ENCODE results near the gene GAP43.

GAP43 gene

GRCh38 chr3:115692887-115693524 is 69.7 kb downstream of the GAP43 start:
- FAIRE-seq (no peak), DNase-seq (ENCODE audit: insufficient read length, low spot score) (peak; percentile 64)

- no peak for DNase-seq (ENCODE audit: insufficient read length, low spot score)
- FAIRE-seq, result no peak
Observed at GRCh38 chr3:115693868-115694267, 70.6 kb downstream of the GAP43 start.

DNA sequence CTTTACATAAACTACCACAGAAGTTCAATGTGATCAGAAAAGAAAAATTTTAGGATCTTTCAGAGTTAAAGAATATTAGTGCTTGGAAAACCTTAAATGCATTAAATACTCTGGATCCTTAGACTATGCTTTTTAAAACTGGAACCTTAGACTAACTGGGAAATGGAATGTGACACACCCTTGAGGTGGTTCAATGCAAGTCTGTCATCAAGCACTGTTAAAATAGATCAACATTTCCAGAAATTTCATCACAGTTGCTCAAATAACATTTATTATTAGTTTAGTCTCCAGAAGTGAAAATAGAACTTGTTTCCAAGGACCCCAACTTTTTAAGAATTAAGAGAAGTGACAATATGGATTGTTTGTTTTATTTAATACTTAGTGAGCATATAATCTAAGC is 71.8 kb downstream of the GAP43 start:
- DNase-seq (ENCODE audit: insufficient read length, low spot score), result no peak
- FAIRE-seq, result no peak

GRCh38 chr3:115697263-115698053 is 74.1 kb downstream of the GAP43 start:
- FAIRE-seq, result no peak

GRCh38 chr3:115698851-115699591 is 75.7 kb downstream of the GAP43 start:
- FAIRE-seq (no peak), DNase-seq (ENCODE audit: insufficient read length, low spot score) (no peak)

More at GRCh38 chr3:115697263-115698053, 74.1 kb downstream of the GAP43 start:
- no peak for DNase-seq (ENCODE audit: insufficient read length, low spot score)

DNA sequence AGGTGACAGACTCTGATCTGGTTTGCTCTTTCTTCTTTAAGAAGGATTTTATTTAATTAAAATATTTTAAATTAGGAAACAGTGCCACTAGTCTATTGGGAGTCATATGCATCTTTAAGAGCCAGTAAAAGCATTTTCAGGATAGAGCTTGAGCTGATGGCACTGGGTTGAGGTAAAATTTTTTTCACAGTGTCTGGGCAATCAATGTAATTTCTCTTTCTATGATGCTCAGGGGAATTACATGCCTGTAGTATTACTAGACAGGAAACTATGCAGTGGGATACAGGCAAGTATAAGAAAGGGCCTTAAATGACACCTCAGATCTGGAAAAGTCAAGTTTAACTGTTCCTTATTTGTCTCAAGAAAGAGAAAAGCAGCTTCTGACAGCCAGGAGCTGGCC is 76.4 kb downstream of the GAP43 start:
- no peak for DNase-seq (ENCODE audit: insufficient read length, low spot score)
- FAIRE-seq, result no peak

- FAIRE-seq (no peak), DNase-seq (ENCODE audit: insufficient read length, low spot score) (no peak)
Observed at GRCh38 chr3:115702598-115702997, 79.3 kb downstream of the GAP43 start.

DNA sequence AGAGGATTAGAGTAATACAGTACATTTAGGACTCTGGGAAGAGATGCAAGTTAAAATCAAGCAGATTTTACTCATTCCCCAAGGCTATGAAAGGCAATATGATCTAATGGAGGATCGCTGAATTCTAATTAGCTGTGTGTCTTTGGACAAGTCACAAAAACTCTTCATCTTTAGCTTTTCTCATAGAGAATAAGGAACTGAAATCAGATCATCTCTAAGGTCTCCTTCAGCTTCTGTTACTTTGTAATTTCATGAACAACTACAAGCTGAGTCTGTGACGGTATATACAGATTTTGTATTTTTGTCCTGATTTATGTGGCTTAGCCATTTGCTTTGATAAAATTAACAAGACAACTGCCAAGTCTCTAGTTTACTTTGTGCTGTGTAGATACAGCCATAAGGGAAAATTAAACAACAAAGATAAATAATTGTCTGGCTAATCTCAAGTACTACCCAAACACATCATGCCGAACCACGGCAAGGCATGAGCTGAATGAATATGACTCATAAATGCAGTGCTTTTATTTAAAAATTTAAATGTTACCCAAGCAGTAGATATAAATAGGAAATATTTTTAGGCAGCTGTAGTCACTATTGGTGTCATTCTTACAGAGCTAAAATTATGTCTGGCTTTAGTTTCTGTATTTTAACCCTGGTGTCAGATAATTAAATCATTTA is 81.5 kb downstream of the GAP43 start:
- no peak for DNase-seq (ENCODE audit: insufficient read length, low spot score)
- FAIRE-seq, result no peak

- DNase-seq (ENCODE audit: insufficient read length, low spot score), result no peak
- FAIRE-seq, result no peak
Observed at GRCh38 chr3:115706311-115706829, 83.1 kb downstream of the GAP43 start.

- no peak for FAIRE-seq
Observed at GRCh38 chr3:115708540-115708939, 85.2 kb downstream of the GAP43 start.

DNA sequence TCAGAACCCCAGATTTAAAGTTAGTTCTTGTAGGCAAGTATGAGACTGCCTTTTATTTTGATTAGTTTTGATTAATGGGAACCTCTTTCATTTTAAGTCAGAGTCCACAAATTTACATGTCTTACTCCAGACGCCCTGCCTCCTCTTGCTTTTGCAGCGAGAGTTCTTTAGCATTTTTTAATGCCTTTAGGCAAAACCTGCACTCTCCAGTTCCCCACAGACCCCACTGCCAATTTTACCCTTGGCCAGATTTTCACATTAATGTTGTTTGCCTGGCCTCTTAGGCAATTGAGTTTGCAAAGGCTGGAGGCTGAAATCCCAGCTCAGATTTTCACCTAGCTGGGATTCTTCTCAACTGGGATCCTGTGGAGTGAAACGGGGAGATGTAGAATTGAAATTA is 85.8 kb downstream of the GAP43 start:
- FAIRE-seq (no peak), DNase-seq (ENCODE audit: insufficient read length, low spot score) (no peak)

More at GRCh38 chr3:115708540-115708939, 85.2 kb downstream of the GAP43 start:
- DNase-seq (ENCODE audit: insufficient read length, low spot score), result no peak

DNA sequence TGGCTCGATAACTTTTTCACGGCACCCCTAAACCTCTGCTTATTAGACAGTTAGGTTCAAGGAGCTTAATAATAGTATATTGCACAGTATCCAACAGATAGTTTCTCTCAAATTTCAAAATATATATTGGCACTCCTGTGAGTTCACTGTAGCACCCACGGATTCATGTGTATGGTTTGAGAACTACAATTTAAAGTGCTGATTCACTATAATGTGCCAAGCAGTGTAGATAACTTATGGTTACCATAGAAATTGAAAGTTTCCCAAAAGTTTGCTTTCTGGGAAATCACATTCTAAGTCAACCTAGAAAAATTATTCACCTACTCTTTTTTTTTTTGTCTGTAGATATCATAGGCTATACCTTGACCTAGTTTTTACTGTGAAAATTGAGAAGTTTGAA is 86.6 kb downstream of the GAP43 start:
- no peak for FAIRE-seq

GRCh38 chr3:115710799-115711198 is 87.5 kb downstream of the GAP43 start:
- FAIRE-seq (no peak), DNase-seq (ENCODE audit: insufficient read length, low spot score) (no peak)

More for the DNA sequence above, 86.6 kb downstream of the GAP43 start:
- DNase-seq (ENCODE audit: insufficient read length, low spot score), result no peak

GRCh38 chr3:115712871-115713270 is 89.6 kb downstream of the GAP43 start:
- DNase-seq (ENCODE audit: insufficient read length, low spot score) (no peak), FAIRE-seq (no peak)

GRCh38 chr3:115713284-115713683 is 90.0 kb downstream of the GAP43 start:
- DNase-seq (ENCODE audit: insufficient read length, low spot score) (no peak), FAIRE-seq (no peak)

- no peak for DNase-seq (ENCODE audit: insufficient read length, low spot score)
- no peak for FAIRE-seq
Observed at GRCh38 chr3:115715241-115715745, 92.0 kb downstream of the GAP43 start.

DNA sequence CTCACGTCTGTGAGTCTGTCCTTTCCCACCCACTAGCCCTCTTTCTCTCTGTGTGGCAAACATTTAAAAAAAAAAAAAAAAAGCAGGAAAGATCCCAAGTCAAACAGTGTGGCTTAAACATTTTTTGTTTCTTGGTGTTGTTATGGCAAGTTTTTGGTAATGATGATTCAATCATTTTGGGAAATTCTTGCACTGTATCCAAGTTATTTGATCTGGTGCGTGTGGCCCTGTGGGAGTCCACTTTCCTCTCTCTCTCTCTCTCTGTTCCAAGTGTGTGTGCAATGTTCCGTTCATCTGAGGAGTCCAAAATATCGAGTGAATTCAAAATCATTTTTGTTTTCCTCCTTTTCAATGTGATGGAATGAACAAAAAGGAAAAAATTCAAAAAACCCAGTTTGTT is 97.7 kb downstream of the GAP43 start:
- DNase-seq (ENCODE audit: insufficient read length, low spot score) (no peak), FAIRE-seq (no peak)

GRCh38 chr3:115725800-115726199 is 102.5 kb downstream of the GAP43 start:
- FAIRE-seq (no peak), DNase-seq (ENCODE audit: insufficient read length, low spot score) (no peak)

- no peak for FAIRE-seq
- no peak for DNase-seq (ENCODE audit: insufficient read length, low spot score)
Observed at GRCh38 chr3:115727135-115727534, 103.8 kb downstream of the GAP43 start.

DNA sequence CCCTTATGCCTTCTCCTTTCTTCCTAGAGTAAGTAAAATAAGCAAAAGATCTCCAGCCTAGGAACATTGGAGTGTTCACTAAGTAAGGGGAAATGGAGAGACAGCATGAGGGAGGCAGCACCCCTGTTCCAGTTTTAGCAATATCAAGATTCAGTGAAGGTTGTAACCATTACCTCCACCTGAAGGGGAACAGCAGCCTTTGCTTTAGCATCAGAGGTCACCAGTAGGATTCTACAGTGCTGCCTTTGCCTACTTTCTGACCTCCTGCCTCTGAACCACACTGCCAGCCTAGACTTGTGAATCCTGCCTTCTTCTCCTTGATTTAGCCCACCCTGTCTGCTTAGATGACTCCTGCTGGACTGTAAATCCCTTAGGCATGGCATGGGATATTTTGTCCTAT is 104.7 kb downstream of the GAP43 start:
- DNase-seq (ENCODE audit: insufficient read length, low spot score) (no peak), FAIRE-seq (no peak)
